HG02588 (cell line): ENCODE measurements around the gene HFE.
"Not testable (repeated sequence)": the region's sequence is repeated elsewhere in the genome, so short reads cannot be mapped to it uniquely, and the experiment has no call there.

Experiments
- ATAC-seq: cut with Tn5 transposase; IDR thresholded peaks from one replicate; pipeline ENCODE4 v1.9.1; 2021; ENCODE audit warnings: mild to moderate bottlenecking, moderate library complexity; ENCODE audit not compliant: unreplicated experiment

The HFE gene

DNA sequence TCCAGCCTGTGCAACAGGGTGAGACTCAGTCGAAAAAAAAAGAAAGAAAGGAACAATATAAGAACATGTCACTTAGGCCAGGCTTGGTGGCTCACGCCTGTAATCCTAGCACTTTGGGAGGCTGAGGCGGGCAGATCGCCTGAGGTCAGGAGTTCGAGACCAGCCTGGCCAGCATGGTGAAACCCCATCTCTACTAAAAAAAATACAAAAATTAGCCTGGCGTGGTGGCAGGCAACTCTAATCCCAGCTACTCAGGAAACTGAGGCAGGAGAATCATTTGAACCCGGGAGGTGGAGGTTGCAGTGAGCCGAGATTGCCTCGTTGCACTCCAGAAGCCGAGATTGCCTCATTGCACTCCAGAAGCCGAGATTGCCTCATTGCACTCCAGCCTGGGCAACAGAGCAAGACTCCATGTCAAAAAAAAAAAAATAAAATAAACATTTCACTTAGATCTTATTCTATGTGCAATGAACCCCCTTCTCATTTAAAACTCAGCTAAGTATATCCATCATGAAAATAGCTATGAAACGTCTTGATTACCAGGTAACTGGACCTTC lies 28.7 kb upstream of the HFE start:
- not testable (repeated sequence) for ATAC-seq

DNA sequence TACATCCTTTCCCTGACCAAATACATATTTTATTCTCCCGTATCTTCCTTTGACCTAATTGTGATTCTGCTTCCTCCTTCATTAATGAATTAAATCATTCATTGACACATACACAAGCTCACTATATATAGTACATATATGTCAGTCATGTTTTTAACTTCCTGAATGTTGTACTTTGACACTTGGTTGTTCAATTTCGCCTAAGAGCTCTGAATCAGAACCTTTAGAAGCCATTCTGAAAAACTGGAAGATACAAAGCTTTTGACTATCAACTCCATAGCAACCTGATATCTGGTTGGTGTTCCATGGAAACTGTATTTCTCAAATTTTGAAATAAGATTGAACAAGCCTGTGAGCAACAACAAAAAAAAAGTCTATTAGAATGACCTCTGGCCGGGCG lies 27.3 kb upstream of the HFE start:
- no peak for ATAC-seq

- no peak for ATAC-seq
Measured at GRCh38 chr6:26064619-26065257, 22.5 kb upstream of the HFE start.

DNA sequence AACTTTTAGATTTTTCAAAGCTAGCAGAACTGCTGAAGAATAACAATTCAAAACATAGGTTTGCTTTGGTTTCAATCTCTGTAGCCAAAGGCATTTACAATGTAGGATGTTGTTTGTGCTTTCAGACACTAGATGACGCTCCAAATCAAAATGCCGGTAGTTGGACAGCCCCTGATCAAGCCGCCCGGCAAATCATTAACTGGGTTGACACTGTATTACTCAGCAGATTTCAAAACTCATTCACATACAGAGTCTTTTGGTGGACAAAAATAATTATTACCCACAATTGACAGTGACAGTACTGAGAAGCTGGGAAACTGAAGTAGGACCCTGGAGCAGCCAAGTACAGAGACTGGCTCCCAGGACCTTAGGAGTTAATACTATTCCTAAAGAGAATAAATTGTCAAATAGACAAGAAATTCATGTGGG lies 21.3 kb upstream of the HFE start:
- peak; percentile 87 for ATAC-seq

DNA sequence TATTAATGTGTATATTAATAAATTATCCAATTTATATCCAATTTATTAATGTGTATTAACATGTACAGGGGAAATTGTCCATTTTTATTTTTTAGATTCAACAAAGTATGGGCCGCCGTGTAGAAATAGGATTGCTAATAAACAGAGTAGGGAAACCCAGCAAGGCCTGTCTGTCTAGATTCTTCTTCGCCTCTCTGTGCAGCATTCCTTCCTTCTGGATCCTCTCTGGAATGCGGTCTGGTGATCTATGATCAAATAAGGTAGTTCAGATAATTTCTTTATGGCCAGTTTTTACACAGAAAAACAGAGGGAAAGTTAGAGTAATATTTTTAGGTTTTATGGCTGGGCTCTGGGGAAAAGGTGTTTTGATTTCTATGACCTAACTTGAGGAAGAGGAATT lies 19.9 kb upstream of the HFE start:
- no peak for ATAC-seq

- ATAC-seq: no peak
Measured at GRCh38 chr6:26068036-26068435, 19.2 kb upstream of the HFE start.

- ATAC-seq: no peak
Measured at GRCh38 chr6:26071135-26071534, 16.1 kb upstream of the HFE start.

GRCh38 chr6:26075063-26075717 lies 12.0 kb upstream of the HFE start:
- no peak for ATAC-seq

DNA sequence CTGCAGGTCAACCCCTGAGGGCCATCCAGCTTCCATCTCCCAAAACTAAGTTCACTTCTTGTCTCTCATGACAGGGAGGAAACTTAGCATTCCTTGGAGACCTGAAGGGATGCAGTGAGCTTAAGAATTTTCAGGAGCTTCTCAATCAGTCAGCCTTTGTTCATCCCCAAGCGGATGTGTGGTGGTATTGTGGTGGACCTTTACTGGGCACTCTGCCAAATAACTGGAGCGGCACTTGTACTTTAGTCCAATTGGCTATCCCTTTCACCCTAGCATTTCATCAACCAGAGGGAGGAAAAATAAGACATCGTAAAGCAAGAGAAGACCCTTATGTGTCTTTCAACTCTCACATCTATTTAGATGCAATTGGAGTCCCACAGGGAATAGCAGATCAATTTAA lies 9.2 kb upstream of the HFE start:
- ATAC-seq: not testable (repeated sequence)

GRCh38 chr6:26081096-26081495 lies 6.1 kb upstream of the HFE start:
- not testable (repeated sequence) for ATAC-seq

GRCh38 chr6:26086211-26086610 lies 1.0 kb upstream of the HFE start:
- ATAC-seq: no peak

GRCh38 chr6:26088344-26088743 lies 1.1 kb downstream of the HFE start:
- ATAC-seq: no peak

DNA sequence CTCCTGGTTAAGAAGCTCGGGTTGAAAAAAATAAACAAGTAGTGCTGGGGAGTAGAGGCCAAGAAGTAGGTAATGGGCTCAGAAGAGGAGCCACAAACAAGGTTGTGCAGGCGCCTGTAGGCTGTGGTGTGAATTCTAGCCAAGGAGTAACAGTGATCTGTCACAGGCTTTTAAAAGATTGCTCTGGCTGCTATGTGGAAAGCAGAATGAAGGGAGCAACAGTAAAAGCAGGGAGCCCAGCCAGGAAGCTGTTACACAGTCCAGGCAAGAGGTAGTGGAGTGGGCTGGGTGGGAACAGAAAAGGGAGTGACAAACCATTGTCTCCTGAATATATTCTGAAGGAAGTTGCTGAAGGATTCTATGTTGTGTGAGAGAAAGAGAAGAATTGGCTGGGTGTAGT lies 2.0 kb downstream of the HFE start:
- no peak for ATAC-seq

- no peak for ATAC-seq
Measured at GRCh38 chr6:26092443-26092842, 5.2 kb downstream of the HFE start.

- no peak for ATAC-seq
Measured at GRCh38 chr6:26094036-26094435, 6.8 kb downstream of the HFE start.

GRCh38 chr6:26097268-26097875 lies 10.1 kb downstream of the HFE start:
- ATAC-seq: no peak

DNA sequence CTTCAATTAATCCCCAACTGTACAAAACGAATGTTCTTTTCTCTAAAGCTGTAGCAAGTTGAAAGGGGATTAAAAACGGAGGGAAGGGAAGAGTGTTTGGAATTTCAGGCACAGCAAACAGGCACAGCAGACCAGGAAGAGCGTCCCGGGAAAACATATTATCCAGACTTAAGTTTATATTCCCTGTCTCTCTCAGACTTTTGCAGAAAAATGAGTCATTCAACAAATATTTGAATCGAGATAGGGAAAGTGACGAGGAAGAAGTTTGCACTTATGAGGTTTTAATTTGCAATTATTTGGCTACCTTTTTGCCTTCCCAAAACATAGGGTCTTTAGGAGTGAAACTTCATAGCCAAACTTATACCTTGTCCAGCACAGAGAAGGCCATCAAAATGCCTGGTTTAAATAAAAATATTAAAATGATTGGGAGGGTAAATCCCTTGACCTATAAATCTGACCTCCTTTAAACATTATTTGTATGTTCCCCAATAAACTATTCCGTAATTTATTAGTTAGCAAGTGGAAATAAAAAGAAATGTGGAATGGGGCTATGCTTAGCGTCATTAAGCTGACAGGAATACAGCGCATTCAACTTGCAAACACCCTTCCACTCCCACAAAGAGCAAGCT lies 16.0 kb downstream of the HFE start:
- peak; percentile 72 for ATAC-seq

GRCh38 chr6:26103770-26104456 lies 16.7 kb downstream of the HFE start:
- ATAC-seq: peak; percentile 87

DNA sequence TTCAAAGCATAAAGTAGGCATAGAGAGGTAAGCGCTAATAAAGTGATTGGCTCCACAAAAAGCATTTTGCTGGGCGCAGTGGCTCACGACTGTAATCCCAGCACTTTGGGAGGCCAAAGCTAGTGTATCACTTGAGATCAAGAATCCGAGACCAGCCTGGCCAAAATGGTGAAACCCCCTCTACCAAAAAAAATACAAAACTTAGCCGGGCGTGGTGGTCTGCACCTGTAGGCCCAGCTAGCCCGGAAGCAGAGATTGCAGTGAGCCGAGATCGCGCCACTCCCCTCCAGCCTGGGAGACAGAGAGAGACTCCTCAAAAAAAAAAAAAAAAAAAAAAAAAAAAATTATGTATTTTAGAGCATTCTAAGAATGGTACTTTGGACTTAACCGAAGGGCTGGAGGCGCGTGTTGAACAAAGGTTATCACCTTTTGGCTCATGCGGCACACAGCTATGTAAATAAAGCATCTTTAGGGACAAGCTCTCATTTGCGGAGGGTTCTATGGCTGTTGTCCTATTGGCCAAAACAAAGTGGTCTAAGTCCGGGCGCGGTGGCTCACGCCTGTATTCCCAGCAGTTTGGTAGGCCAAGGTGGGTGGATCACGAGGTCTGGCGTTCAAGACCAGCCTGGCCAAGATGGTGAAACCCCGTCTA lies 17.4 kb downstream of the HFE start:
- ATAC-seq: no peak

DNA sequence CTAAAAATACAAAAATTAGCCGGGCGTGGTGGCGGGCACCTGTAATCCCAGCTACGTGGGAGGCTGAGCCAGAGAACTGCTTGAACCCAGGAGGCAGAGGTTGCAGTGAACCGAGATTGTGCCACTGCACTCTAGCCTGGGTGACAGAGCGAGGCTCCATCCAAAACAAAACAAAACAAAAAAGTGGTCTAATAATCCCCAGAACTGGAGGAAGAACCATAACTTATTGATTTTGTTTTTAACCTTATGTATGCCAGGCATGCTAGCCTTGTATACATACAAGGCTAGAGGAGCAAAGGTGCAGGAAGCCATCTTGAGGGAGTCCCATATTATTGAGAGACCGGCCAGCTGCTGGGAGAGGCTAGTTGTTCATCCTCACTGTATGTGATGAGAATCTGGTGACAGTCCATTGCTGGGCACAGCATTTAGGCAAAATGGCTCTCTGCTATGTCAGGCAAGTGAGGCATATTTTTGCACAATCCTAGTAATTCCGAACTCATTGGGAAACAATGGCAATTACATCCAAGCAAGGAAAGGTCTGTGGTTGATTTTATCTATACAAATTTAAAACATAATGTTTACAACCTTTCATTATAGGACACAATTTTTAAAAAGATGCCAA lies 18.0 kb downstream of the HFE start:
- no peak for ATAC-seq
